ENCODE measurements around the gene POLR2A.

GRCh38 chr17:7541074-7541621 is 57.0 kb downstream of the POLR2A start:
- no peak for TF ChIP-seq CTCF (conservative IDR thresholded peaks at IDR 0.05; ENCODE audit: low read length)
- TF ChIP-seq EZH2phosphoT487 (IDR thresholded peaks at IDR 0.05; ENCODE audit: borderline replicate concordance): no peak
